GM12878 (cell line): ENCODE results near the gene OGDHL. TPM values are rescaled to one million over a fixed set of nuclear protein-coding genes. Genes with fewer than 3 reads are reported as not detected.

ENCODE experiments used
- CUX1 ChIP-seq: IDR thresholded peaks from 2 replicates; pipeline ENCODE4 v1.6.1; 2012; ENCODE audit warnings: improper control_type of control experiment, low read depth, low read length; ENCODE audit not compliant: insufficient replicate concordance
- KAT2A ChIP-seq: conservative IDR thresholded peaks from 2 replicates; pipeline ENCODE4 v1.6.1; 2011; ENCODE audit warnings: low read depth, low read length; ENCODE audit not compliant: control insufficient read depth
- PML ChIP-seq: IDR thresholded peaks from 2 replicates; pipeline ENCODE4 v1.6.1; 2012; ENCODE audit warnings: low read length, inconsistent platforms
- ZBTB11 ChIP-seq: fragments of 450-650 bp; formaldehyde crosslinking; IDR thresholded peaks from 2 replicates; pipeline ENCODE4 v1.5.0; 2022; ENCODE audit warnings: mild to moderate bottlenecking, missing genetic modification characterization
- ZBTB4 ChIP-seq: fragments of 450-650 bp; formaldehyde crosslinking; IDR thresholded peaks from 2 replicates; pipeline ENCODE4 v1.4.0; 2022; ENCODE audit warnings: mild to moderate bottlenecking, moderate library complexity
- polyA plus RNA-seq, 11 experiments: library from polyadenylated mRNA; depleted of rRNA in 4 of 11; unstranded in 6 of 11; stranded (reverse) in 5 of 11; fragments of >200 nt; fragmentation: Nextera tagmentation in 4 of 11; fragmentation: Illumina TruSeq in 1 of 11; extraction: Ambion mirVana in 4 of 11; extraction: Trizol in 1 of 11; gene quantifications; 1 replicate in 1 of 11; 2 replicates in 10 of 11; pipeline versions ENCODE4 v1.2.1 to v1.2.3, GENCODE V29; 2011 to 2016; ENCODE audit warnings: inconsistent platforms in 2 of 11, missing spikeins in 2 of 11, low read depth in 1 of 11
- total RNA-seq, 4 experiments: library from RNA; depleted of rRNA in 3 of 4; stranded (reverse); fragments of >200 nt in 3 of 4; fragmentation: Illumina TruSeq in 1 of 4; extraction: Trizol in 1 of 4; gene quantifications; 2 replicates each; pipeline versions ENCODE4 v1.2.1 to v1.2.3, GENCODE V29; 2013 to 2021

Gene OGDHL
- total and polyA plus RNA-seq, 10 of the 15 experiments (the other 5 are each of a cell fraction or from before 2014, with no cell fraction given): 0.02 to 13.3 (median 0.34) TPM

- TF ChIP-seq CUX1 (no peak), ZBTB11 (CRISPR knock-in tag) (peak; percentile 58; the same call in 1 of the 2 replicates), ZBTB4 (CRISPR knock-in tag) (peak; percentile 61; the same call in 1 of the 2 replicates), PML (no peak), KAT2A (no peak)
Observed at GRCh38 chr10:49761789-49762565, at the start of gene OGDHL (continued).
